SK-N-MC (cell line): ENCODE measurements around the gene SRRT.
"Not testable (repeated sequence)": the region's sequence is repeated elsewhere in the genome, so short reads cannot be mapped to it uniquely, and the experiment has no call there.

Experiments used
- EZH2 ChIP-seq: fragments of 200-600 bp; sonication (generic); IDR thresholded peaks from one replicate; pipeline ENCODE4 v1.6.1; 2017; ENCODE audit warnings: antibody characterized with exemption
- FOXP2 ChIP-seq: optimal IDR thresholded peaks from 2 replicates; pipeline ENCODE3; 2011; ENCODE audit warnings: mild to moderate bottlenecking, moderate library complexity; ENCODE audit not compliant: insufficient read depth; ENCODE audit errors: extremely low read length, control extremely low read depth
- POLR2AphosphoS5 ChIP-seq: IDR thresholded peaks from 2 replicates; pipeline ENCODE4 v1.6.1; 2012; ENCODE audit warnings: mild to moderate bottlenecking, low read depth, low read length, borderline replicate concordance

- TF ChIP-seq POLR2AphosphoS5, EZH2, FOXP2: not testable (repeated sequence)
Measured at GRCh38 chr7:100935381-100935780, 60.5 kb downstream of the SRRT start.
